ENCODE measurements around the gene WWC1. TPM values are rescaled to one million over a fixed set of nuclear protein-coding genes. Genes with fewer than 3 reads are reported as not detected.

Gene WWC1
- total RNA-seq, 2 donors from 2014 or later, result 0.33 to 0.97 TPM

DNA sequence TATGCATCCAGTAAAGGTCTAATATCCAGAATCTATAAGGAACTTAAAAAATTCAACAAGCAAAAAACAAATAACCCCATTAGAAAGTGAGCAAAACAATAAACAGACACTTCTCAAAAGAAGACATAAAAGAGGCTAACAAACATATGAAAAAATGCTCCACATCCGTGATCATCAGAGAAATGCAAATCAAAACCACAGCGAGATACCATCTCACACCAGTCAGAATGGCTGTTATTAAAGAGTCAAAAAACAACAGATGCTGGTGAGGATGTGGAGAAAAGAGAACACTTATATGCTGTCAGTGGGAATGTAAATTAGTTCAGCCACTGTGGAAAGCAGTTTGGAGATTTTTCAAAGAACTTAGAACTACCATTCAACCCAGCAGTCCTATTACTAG, 86.1 kb downstream of the WWC1 start:
- no peak for DNase-seq (ENCODE audit: low spot score)
- intact Hi-C loops (cut with DNase I), result no loop called here

DNA sequence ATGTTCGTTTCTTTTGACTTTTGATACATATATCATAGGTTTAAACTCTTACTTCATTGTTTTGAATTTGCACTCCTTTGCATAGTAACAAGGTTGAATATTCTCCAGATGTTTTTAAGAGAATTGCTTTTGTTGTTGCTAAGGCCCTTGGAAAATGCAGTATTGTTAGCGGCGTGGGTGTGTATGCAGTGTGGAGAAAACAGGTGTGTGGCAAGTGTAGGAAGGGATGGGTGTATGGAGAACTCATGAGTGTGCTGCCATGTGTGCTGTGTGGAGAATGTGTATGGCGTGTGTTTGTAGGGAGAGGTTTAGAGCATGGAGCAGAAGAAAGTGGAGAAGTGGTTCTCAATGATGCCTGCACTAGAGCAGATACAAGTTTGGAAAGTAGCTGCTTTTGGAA, 87.3 kb downstream of the WWC1 start:
- no peak for DNase-seq (ENCODE audit: low spot score)
- intact Hi-C loops (cut with DNase I), result no loop called here

GRCh38 chr5:168382421-168382820, 91.0 kb downstream of the WWC1 start:
- intact Hi-C loops (cut with DNase I), result no loop called here
- no peak for DNase-seq (ENCODE audit: low spot score)

- DNase-seq (ENCODE audit: low spot score), result no peak
- intact Hi-C loops (cut with DNase I), result loop anchor here in 1 of 2 donors (2.0 kb wide), 1 partner anchor 52 kb away; no protein-coding TSS in a partner anchor
These were observed 99.0 kb downstream of the WWC1 start for GRCh38 chr5:168390491-168390890.

- DNase-seq (ENCODE audit: low spot score), result no peak
- intact Hi-C loops (cut with DNase I), result loop anchor here in 1 of 2 donors (2.0 kb wide), 1 partner anchor 19 kb away; no protein-coding TSS in a partner anchor
These were observed 102.3 kb downstream of the WWC1 start for GRCh38 chr5:168393773-168394172.

DNA sequence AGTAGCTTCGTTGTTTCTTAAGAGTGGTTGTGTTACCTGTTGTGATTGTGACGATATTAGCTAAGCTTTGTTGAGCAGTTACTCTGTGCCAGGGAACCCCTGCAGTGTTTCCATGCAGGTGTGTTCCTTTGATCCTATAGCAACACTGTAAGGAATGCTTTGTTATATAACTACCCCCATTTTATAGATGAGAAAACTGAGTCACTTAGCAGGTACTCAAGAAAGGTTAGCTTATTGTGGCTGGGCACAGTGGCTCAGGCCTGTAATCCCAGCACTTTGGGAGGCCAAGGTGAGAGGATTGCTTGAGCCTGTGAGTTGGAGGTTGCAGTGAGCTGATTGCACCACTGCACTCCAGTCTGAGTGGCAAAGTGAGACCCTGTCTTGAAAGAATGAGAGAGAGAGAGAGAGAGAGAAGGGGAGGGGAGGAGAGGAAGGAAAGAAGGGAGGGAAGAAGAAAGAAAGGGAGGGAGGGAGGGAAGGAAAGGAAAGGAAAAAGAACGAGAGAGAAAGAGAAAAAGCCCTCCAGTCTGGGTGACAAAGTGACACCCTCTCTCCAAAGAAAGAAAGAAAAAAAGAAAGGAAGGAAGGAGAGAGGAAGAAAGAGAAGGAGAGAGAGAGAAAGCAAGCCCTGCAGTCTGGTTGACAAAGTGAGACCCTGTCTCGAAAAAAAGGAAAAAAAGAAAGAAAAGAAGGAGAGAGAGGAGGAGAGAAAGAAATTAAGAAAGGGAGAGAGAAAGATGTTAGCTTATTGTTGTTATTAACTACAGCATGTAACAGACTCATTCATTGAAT, 109.2 kb downstream of the WWC1 start:
- no peak for DNase-seq (ENCODE audit: low spot score)
- intact Hi-C loops (cut with DNase I), result no loop called here

DNA sequence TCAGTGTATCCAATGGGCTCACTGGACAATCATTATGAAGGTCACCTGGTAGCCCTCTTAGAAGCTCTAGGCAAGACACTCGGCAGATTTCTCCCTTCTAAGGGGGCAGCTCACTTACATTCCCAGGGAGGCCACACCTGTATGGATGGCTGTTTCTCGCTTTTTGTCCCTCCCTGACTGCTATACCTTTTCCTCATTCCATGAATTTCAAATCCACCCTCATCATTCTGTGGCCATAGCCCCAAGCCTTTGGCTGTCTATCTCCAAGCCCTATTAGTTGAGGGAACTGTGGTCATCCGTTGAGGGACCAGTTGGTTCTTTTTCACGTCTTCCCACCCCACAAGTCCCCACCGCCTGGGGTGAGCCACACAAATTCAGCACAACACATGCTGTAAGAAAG, 109.8 kb downstream of the WWC1 start:
- no peak for DNase-seq (ENCODE audit: low spot score)
- intact Hi-C loops (cut with DNase I), result no loop called here

DNA sequence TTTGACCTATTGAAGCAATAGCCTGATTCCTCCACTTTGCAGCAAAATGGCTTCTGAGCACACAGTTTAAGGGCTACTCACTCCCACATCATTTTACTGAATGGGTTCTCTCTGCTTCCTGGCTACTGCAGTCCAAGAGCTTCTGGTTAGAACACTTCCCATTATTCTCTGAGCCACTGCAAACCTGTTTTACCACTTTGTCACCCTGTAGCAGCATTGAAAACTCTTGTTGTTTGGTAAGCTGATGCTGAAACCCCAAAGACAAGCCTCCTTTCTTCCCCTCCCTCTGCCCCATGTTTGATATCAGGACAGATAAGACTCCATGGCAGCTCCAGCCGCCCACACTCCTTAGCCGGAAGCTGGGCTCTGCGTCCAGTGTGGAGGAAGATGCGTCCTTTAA, 110.4 kb downstream of the WWC1 start:
- intact Hi-C loops (cut with DNase I), result no loop called here
- DNase-seq (ENCODE audit: low spot score), result no peak

DNA sequence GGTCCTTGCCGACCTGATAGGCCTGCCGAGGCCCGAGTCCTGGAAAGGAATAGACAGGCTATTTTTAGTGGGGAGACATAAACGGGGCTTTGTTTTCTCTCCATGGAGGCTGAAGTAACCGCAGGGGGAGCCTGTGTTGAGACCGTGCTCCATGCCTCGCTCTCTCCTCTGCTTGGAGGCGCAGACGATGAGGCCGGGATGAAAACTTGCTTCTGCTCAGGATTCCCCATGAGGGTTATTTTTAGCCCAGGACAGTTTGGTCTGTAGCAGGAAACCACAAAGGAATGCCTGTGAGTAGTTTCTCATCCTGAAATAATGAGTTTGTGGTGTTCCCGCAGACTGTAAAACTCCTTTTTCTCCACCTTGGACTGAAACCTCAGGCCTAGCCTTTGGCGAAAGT, 112.9 kb downstream of the WWC1 start:
- intact Hi-C loops (cut with DNase I), result no loop called here

GRCh38 chr5:168407211-168407610, 115.8 kb downstream of the WWC1 start:
- DNase-seq (ENCODE audit: low spot score), result no peak
- intact Hi-C loops (cut with DNase I), result no loop called here

More for the DNA sequence above, 112.9 kb downstream of the WWC1 start:
- no peak for DNase-seq (ENCODE audit: low spot score)

DNA sequence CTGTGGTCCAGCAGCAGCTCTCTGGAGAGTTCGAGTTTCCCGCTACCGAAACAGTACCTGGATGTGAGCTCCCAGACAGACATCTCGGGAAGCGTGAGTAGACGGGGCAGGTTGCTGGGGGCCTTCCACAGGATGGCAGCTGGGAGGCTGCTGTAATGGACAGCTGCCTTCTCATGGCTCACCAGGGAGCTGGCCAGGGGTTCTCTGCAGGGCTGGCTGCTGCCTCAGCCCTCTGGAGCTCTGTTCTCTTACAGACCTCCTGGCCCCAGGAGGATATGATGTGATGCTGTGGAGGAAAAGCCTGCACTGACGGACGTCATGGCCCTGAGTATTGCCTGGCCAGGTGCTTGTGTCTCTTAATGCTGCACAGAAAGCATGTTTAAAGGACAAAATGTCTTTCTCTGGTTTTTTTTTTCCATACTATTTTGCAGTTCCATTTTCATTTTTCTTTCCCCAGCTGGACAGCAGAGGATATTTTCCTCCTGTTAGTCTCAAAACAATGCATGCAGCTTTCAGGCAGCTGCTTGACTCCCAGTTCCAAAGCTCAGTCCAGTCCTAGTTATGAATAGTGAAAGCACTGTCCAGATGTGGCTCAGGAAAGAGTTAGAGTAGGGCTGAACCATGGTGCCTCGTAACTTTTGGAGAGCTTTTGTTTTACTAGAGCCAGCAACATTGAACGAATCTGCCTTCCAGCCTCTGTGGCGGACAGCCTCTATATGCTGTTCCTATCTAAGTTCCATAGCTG, 117.3 kb downstream of the WWC1 start:
- intact Hi-C loops (cut with DNase I), result no loop called here
- DNase-seq (ENCODE audit: low spot score), result no peak

DNA sequence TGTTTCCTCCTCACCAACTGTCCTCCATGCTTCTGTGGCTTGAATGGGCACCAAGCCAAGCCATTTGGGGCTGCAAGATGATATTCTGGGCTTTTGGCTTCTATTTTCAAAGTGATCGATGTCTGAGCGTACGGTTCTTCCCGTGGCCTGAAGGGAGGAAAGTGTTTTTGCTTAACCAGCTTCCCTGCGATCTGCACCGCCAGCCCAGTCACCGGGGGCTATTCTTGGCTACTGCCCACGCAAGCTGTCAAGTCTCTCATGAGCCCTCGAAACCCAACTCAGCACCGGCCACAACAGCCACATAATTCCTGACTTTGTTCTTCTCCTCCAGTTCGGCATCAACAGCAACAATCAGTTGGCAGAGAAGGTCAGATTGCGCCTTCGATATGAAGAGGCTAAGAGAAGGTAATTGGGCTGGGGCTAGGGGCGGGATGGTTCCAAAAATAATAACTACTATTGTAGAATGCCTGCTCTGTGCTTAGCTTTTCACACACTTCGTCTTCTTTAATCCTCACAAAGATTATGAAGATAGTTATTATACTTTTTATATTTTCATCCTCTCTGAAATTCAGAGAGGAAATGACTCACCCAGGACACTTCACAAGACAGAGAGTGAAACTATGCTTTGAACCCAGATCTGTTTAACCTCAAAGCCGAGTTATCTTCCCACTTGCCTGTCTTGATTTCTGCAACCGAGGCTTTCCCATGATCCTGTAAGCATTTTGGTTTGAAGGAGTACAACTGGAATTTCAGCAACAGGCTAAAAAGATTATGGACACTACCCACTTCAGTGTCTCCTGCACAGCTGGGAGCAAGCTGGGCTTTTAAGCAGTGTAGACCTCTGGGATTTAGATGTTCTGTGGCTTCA, 118.4 kb downstream of the WWC1 start:
- DNase-seq (ENCODE audit: low spot score), result no peak
- intact Hi-C loops (cut with DNase I), result no loop called here

DNA sequence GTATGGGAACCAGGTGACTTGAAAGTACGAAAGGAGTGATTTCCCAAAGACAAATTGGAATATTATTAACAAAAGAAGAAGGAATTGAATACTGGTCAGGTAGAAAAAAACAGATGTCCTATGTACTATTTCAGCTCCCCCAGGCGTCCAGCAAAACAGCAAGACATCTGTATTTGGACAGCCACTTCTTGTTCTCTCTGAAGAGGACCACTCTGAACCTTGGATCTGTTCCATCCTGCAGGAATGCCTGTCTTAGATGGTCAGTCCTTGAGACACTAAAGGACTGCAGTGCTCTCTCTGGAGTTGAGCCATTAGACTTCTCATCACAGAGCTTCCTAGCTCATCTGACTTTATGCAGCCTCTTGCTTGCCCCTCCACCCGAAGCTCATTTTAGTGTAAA, 120.4 kb downstream of the WWC1 start:
- no peak for DNase-seq (ENCODE audit: low spot score)
- intact Hi-C loops (cut with DNase I), result loop anchor here in 1 of 2 donors (2.0 kb wide), 1 partner anchor 17 kb away; no protein-coding TSS in a partner anchor

DNA sequence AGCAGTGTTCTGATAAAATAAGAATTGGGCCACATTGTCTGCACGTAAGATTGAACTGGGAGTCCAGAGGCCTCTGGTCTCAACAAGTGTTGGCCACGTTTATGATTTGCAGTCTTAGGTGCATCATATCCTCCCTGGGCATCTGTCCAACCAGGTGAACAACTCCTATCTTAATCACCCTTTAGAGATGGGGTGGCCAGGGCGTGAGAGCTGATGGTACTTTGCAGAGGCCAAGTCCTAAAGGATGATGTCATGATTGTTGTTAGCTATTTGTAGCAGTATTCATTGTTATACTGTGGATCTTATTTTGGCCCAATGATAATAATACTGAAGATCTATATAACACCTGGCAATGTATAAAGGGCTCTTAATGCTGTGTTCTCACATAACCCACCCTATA, 121.6 kb downstream of the WWC1 start:
- no peak for DNase-seq (ENCODE audit: low spot score)
- intact Hi-C loops (cut with DNase I), result loop anchor here in 1 of 2 donors (2.0 kb wide), 1 partner anchor 18 kb away; no protein-coding TSS in a partner anchor

DNA sequence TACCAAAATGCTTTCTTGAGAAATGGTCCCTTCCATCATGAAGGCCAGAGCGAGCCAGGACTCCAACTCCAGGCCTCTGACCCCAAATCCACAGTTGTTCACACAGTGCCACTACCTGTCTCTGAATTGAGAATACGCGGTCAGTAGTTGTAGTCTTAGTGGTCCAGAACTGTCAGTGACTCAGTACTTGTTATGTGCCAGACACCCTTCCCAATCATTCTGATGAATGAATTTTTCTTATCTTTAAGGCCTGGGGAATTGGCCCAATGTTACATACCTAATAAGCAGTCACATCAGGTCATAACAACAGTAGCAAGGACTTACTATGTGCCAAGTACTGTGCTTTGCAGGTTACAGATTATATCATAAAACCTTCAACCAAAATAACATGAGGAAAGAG, 122.2 kb downstream of the WWC1 start:
- intact Hi-C loops (cut with DNase I), result loop anchor here in 1 of 2 donors (2.0 kb wide), 1 partner anchor 19 kb away; no protein-coding TSS in a partner anchor

DNA sequence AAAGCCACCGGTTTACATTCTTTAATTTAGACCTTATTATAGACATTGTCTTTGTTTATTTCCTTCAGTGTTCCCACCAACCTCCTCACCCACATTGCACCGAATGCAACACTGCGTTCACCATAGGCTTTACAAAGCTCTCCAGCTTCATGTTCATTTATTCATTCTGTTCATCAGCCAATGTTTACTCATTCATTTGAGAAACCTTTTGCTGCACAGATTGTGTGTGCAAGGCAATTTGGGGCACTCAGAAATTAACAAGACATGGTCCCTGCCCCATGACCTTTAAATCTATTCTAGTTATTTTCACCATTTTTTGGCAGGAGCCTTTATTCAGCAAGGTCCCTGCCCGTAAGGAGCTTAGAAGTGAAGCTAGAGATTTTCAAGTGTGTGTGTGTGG, 124.0 kb downstream of the WWC1 start:
- intact Hi-C loops (cut with DNase I), result no loop called here
- no peak for DNase-seq (ENCODE audit: low spot score)

More for the DNA sequence above, 122.2 kb downstream of the WWC1 start:
- DNase-seq (ENCODE audit: low spot score), result no peak

- DNase-seq (ENCODE audit: low spot score), result no peak
- intact Hi-C loops (cut with DNase I), result no loop called here
These were observed 124.5 kb downstream of the WWC1 start for GRCh38 chr5:168415971-168416370.

DNA sequence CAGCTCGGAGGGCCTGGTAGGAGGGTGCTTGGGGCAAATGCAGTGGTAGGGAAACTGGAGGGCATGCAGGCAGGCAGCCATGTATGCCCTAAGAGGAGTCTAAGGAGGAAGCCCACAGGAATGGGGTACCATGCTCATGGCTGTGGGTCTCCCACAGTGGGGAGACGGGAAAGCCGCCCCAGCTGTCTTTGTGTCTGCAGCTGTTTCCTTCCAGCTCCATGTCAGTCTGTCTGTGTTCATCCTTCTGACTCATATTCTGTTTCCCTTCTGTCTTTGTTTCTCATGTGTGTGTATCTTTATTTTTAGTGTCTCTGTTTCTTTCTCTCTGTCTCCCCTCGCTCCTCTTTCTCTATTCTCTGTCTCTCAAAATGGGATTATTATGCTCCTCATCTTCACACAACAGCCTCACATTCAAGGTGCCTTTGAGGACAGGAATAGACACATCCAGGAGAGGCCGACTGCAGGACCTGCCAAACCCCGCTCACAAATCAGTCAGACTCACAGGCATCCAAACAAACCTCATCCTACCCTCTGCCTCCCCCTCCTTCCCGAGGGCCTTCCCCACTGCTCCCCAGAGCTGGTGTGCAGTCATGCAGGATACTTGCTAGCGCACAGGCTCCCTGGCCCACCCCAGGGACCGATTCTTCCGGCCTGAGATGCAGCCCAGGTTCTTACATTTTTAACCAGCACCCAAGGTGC, 126.4 kb downstream of the WWC1 start:
- no peak for DNase-seq (ENCODE audit: low spot score)
- intact Hi-C loops (cut with DNase I), result no loop called here

DNA sequence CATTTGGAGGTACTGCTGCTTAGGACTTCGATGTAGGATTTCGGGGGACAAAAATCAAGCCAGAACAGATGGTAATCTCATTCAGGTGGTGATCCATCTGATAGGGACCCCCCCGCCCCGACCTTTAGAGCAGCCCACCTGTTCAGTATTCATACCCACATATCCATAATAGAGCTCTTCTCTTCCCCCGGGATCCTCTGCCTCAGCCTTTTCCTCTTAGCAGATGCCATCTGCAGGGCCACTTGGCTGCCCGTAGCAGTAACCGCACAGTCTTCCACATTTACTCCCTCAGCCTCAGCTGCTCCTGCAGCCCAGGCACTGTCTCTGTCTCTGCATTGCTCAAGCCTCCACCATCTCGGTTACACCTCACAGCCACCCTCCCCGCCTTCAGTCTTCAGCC, 129.0 kb downstream of the WWC1 start:
- intact Hi-C loops (cut with DNase I), result no loop called here
- no peak for DNase-seq (ENCODE audit: low spot score)

Data from posterior vena cava (tissue), 2 donors.